Ureter (tissue), 1 donor: ENCODE measurements around the gene RAB21. TPM values are rescaled to one million over a fixed set of nuclear protein-coding genes. Genes with fewer than 3 reads are reported as not detected.

Experiments used
- DNase-seq: peaks from one replicate; pipeline ENCODE4 v3.0.0-alpha.2; 2020; ENCODE audit warnings: low spot score
- total RNA-seq: library from RNA; stranded (reverse); gene quantifications from one replicate; pipeline ENCODE4 v1.2.4, GENCODE V29; 2023
- donor health status: DM: yes; HTN: yes; CAD: no.

The RAB21 gene, protein sequence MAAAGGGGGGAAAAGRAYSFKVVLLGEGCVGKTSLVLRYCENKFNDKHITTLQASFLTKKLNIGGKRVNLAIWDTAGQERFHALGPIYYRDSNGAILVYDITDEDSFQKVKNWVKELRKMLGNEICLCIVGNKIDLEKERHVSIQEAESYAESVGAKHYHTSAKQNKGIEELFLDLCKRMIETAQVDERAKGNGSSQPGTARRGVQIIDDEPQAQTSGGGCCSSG
- 82.8 TPM for total RNA-seq

DNA sequence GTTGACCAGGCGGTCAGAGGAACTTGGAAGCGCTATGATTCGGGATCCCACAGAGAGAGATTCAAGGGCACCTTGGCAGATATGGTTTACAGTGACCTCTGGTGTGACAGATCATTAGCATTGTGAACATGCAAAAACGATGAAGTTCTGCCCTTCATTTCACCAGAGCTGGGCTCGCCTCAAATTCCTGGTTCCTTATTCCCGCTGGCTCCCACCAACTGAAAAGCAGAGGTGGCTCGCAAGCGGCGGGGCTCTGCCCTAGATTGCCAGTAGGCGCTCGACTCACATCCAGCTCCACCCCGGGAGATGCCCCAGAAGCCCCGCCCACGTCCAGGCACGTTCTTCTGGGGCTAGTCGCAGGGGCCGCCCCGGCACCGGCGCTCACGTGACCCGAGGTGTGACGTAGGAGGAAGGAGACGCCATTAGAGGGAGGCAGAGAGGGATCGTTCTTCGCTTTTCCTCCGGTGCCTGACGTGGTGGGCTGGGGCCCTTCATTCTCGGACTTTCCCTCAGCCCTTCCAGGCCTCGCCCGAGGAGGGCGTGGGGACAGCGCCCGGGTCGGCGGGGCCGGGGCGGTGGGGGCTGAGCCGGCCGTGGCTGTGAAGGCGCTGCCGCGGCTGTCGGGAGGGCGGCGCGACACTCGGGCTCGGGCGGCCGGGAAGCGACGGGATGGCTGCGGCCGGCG lies at the start of gene RAB21:
TSS of gene RAB21 (plus strand) at position 403 of the 685 bp plus-strand sequence. CDS start at position 670, 267 bp downstream.
- DNase-seq: peak; percentile 99

DNA sequence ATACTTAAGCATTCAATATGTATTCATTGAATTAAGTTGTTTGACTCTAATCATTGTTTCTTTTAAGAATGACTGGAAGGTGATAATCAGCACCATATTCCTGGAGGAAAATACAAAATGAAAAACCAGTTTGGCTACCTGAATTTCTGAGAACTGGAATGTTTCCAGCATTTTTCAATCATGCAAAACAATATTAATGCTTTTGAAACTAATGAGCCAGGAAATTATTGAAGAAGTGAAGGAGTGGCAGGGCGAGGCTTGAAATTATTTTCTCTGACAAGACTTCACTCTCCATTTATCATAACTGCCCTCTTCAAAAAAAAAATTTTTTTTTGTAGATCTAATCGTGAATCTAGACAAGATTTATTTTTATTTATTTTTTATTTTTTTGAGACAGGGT lies 49.7 kb upstream of the RAB21 start:
- no peak for DNase-seq

DNA sequence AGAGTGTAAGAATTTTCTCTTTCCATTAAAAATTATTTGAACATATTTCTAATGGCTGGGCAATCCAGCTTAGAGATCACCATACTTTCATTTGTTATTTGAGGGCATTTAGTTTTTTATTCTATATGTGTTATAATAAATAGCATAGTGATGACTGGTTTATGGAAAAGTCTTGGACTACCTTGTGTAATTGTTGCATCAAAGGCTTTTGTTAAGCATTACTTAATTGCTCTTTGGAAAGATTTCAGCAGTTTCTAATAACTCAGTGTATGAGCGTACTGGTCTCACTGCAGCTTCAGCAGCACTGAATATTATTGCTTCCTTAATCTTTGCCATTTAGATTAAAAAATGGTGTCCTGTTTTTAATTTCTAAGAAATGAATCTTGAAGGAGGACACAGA lies 46.0 kb upstream of the RAB21 start:
- no peak for DNase-seq

DNA sequence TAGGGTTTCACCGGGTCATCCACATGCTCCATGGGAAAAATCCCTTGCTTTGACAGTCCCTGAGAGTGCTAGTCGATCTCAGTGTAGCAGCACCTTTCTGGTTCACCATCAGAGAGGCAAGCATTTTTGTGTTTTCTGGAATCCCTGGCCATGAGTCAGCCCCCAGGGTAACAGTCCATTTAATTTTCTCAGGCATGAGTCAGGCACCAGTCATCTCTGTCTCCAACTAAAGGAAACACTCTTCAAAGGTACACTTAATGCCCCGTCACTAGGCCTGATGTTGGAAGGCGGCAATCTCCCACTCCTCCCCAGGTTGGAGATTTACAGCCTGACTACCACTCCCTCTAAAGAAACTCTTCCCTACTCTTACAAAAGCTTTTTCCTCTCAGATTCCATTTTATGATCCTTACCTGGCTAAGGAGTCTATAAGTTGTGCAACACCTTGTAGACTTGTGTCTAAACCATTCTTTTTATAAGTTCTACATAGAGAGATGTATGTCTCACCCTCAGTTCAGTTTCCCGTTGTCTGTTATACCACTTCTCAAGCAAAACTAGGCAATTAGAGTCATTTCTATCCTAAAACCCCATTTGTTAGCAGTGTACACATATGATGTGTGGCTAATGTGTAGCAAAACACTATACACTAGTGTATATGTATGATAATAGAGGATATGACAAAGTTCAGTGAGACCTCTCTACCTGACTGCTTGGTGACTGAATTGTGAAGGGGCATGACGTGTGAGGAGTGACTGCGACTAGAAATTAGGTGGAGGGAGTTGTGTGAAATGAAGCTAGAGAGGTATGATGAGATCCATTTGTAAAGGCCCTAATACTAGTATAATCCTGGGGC lies 44.2 kb upstream of the RAB21 start:
- peak; percentile 45 for DNase-seq

DNA sequence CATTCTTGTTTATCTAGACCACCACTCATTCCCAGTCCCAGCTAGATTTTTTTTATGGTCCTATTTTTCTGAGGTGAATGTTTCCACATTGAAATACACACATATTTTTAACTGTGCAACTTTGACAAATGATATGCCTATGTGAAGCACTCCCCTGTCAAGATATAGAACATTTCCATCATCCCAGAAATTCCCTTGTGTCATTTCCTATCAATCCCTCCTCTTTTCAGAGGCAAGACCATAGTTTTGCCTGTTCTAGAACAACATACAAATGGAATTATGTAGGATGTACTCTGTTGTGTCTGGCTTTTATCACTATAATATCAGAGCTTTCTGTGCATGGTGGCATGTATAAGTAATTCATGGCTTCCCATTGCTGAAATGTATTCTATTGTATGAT lies 36.1 kb upstream of the RAB21 start:
- no peak for DNase-seq

DNA sequence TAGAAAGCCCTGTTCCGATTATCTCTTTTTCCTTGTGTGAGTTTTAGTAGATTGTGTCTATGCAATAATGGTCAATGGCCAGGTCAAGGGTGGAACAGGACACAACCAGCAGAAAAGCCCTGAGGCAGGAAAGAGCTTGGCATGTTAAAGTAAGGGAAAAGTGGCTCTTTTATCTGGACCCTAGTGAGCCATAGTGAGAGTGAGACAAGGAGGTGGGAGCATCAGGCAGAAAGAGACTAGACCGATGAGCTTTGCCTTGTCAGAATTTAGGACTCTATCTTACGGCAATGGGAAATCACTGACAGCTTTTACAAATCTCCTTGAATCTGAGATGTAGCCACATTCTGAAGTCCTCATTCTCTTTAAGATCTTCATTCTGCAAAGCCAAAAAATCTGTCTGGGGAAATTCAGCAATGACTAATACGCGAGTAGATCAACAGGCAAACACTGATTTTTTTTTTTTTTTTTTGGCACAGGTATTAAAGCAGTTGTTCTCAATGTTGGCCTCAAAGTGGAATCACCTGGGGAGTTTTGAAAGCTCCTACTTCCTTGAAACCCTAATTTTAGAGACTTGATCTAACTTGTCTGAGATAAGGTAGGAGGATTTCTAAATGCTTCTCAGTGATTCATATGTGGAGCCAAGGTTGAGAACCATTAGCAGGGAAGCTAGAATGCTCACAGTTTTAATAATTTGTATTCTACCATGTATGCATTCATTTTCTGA lies 34.9 kb upstream of the RAB21 start:
- DNase-seq: no peak

DNA sequence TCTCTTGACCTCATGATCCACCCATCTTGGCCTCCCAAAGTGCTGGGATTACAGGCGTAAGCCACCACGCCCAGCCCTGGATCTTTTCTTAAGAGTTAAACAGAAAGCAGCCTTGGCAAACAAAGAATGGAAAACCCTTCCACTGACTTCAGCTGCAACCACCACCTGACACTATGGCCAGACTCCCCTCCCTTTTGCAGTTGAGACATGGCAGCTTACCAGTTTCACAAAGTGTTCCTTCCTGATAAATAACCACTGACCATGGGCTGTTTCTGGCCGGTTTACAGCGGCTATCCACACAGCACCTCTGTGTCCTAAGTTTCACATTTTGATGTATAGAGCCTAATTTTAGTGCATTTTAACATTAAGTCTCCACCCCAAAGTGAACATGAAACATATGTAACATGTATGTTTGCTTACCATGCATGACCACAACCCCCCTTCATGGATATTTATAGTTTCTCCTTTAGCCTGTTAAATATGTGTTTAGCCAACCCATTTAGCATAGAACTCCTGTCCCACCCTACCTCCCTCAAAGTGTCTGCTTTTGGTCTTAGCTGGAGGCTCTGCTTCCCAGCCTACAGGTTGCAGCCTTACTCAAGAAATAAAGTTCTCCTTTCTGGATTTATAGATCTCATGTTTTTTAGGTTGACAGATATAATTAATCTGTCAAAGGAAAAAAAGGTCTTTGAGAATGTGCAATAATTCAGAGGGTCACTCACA lies 32.7 kb upstream of the RAB21 start:
- no peak for DNase-seq

DNA sequence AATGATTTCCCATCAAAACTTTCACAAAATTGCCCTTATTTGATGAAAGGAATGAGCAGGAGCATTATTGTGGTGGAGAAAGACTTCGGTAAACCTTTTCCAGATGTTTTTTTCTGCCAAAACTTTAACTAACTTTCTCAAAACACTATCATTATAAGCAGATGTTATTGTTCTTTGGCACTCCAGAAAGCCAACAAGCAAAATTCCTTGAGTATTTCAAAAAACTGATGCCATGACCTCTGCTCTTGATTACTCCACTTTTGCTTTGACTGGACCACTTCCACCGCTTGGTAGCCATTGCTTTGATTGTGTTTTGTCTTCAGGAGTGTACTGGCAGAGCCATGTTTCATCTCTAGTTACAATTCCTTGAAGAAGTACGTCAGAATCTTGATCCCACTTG lies 29.7 kb upstream of the RAB21 start:
- no peak for DNase-seq

DNA sequence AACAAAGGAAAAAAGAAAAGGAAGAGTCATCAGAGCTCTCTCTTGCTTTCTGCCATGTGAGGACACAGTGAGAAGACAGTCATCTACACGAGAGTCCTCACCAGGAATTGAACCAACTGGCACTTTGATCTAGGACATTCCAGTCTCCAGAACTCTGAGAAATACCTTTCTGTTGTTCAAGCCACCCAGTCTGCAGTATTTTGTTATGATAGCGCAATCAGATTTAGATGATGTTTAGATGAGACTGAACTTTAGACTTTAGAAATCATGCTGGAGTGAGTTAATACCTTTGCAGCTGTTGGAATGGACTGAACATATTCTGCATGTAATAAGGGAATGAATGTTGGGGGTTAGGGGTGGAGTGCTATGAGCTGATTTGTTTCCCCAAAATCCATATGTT lies 28.1 kb upstream of the RAB21 start:
- no peak for DNase-seq

DNA sequence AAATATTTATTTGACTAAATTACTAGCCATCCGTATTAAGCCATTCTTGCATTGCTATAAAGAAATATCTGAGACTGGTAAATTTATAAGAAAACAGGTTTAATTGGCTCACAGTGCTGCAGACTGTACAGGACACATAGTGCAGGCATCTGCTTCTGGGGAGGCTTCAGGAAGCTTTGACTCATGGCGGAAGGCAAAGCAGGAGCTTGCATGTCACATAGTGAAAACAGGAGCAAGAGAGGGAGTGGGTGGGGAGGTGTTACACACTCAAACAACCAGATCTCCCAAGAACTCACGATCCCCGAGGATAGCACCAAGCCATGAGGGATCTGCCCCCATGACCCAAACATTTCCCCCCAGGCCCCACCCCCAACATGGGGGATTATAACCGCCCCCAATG lies 26.7 kb upstream of the RAB21 start:
- DNase-seq: no peak

DNA sequence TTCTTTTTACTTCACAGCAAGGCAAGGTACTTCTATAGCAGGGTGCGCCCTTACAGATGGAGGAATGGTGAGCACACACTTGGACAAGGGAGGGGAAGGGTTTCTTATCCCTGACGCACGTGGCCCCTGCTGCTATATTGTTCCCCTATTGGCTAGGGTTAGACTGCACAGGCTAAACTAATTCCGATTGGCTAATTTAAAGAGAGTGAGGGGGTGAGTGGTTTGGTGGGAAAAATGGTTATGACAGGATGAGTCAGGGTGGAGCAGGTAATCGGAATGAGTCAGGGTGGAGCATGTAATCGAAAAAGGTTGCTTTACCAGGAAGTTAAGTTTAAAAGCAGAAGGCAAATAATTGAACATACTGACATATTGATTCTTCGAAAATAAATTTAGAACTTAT lies 23.7 kb upstream of the RAB21 start:
- no peak for DNase-seq

DNA sequence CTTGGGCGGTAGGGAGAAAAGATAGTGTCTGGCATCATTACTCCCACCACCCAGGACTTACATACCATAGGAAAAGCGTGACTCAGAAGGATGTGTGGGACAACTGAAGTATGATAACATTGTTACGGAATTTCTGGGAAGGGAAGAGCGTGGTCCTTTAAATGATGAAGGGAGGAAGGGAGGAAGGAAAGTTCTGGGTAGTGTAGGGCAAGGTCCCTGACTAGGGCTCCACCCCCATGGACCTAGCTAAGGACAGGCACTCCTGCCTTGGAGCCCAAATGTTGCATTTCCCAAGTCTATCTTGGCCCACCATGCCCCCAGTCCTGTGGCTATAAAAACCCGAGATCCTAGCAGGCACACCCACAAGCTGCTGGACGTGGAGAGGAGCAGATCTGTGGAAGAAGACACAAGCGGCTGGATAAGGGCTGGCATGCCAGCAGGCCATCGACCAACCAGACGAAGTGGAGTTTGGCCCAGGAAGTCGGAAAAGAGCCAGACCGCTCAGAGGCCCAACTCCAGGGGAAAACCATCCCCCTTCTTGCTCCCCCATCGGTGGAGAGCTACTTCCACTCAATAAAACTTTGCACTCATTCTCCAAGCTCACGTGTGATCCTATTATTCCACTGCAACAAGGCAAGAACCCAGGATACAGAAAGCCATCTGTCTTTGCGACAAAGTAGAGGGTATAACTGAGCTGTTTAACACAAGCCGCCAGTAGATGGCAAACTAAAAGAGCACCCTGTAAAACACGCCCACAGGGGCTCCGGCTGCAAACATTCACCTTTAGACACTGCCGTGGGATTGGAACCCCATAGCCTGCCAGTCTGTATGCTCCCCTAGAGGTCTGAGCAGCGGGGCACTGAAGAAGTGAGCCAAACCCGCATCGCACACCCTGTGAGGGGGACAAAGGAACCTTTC lies 23.0 kb upstream of the RAB21 start:
- DNase-seq: no peak

DNA sequence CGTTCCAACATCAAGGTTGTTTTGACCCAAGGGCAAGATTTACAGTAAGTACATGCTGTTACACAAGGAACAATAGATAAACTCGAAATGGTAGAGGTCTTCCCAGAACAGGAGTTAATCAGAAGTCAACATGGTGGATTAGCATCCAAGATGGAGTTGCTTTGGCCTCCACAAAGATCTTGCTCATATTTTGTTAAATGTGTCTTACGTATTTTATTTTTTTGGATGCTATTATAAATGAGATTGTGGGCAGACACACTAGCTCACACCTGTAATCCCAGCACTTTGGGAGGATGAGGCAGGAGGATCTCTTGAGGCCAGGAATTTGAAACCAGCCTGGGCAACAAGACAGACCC lies 22.3 kb upstream of the RAB21 start:
- no peak for DNase-seq

DNA sequence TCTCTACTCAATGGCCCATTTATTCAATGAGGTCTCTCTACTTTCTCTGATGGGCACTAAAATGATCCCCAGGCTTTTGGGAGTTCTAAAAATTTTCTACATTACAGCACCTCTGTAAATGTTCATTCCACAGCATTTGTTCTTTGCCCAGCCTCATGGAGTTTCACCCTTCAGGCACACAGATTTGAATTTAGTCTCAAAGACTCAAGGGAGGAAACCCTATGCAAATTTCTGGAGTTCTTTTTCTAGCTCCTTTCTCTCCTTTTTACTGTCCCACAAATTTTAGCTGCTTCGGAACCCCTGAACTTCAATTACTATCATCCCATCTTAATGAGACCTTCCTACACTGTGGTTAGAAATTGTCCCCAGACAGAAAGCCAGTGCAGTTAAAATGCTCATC lies 17.5 kb upstream of the RAB21 start:
- DNase-seq: no peak

DNA sequence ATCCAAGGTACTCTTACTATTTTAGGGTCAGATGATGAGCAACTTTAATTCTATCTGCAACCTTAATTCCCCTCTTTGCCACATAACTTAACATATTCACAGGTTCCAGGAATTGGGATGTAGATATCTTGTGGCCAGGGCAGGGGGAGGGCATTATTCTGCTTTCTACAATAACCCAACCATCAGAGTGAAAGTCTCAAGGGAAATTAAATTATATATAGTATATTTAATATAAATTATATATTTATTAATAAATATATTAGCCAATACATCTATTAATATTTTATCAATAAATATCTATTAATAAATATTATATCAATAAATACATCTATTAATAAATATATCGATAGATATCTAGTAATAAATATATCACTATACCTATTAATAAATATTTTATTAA lies 11.7 kb upstream of the RAB21 start:
- DNase-seq: no peak

DNA sequence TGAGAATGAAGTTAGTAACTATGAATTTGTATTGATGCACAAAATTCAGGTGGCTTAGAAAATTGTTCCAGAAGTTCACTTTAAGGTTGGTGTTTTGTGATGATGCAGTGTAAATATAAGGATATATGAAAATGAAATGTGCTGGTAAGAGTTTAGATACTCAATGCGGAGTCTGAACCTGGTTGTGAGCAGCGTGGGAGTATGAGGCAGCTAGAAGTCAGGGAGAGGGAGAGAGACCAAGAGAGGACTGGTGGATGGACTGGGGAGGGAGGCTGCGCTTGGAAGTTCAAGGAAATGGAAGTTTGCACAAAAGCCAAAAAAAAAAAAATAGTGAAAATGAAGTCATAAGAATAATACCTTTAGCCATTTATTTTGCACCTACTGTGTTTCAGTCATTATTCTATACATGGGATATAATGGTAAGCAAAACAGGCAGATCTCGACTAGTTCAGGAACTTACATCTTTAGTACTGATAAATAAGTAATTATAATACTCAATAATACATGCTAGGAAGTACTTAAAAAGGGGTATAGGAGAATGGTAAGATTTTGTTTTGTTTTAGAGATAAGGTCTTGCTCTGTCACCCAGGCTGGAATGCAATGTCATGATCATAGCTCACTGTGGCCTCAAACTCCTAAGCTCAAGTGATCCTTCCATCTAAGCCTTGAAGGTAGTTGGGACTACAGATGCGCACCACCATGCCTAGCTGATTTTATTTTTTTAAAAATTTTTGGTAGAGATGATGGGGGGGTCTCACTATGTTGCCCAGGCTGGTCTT lies 10.0 kb upstream of the RAB21 start:
- DNase-seq: no peak

DNA sequence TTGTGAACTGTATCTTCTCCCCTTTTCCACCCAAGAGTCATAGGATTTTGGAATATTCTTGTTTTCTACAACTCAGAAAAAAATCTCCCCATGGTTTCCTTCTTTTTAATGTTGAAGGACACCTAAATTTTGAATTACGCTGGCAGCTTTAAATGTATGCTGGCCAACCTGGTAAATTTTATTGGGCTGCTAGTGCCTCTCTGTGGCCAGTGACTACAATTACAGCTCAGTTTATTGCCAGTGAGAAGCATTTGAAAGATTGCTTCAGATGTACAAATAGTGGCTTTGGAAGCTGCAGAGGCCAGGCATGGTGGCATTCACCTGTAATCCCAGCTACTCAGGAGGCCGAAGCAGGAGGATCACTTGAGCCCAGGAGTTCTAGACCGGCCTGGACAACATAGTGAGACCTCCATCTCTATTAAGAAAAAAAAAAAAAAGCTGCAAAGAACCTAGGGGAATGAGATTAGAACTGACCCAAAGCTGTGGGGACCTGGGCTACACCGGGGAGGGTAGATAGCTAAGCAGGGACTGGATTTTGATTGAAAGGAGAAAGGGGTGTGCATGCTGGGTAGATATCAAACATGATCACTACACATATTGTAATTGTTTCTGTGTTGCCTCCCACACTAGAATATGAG lies 7.6 kb upstream of the RAB21 start:
- DNase-seq: peak; percentile 55

DNA sequence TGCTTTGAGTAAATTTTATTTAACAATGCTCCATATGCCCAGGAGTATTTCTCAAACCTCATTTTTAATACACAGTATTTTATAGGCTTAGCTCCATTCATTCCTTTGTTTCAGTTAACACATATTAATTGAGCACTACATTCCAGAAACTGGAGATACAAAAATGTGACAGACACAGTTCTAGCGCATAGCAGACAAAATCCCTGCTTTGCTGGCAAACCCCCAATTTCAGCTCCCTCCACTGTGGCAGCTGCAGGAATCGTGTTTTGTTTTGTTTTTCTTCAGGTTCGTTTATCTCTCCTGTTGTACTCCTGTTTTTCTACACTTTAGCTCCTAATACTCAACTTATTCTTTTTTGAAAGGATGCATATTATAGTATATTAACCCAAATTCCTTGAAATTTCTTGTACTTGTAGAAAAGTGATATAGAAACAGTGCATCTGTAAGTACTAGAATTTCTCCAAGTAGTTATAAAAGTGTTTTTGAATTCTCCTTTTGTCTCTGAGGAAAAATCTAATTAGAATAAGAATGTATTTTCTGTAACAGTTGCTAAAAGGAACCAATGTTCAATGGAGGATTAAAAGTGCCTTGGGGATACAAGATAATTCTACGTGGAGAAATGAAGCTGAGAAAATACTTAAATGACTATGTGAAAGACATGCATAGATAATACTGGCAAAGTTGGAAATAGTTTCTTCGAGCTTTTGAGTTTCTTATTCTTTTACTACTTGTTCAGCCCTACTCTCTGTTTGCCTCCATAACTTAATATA lies 6.4 kb upstream of the RAB21 start:
- DNase-seq: no peak
